HG03565 (cell line): Measurements from ENCODE around the gene COL15A1.

Experiments used
- ATAC-seq: cut with Tn5 transposase; IDR thresholded peaks from one replicate; pipeline ENCODE4 v1.9.1; 2021; ENCODE audit warnings: mild to moderate bottlenecking, moderate library complexity; ENCODE audit not compliant: unreplicated experiment

The COL15A1 gene

GRCh38 chr9:99030610-99031109 is 87.0 kb downstream of the COL15A1 start:
- ATAC-seq, result no peak

DNA sequence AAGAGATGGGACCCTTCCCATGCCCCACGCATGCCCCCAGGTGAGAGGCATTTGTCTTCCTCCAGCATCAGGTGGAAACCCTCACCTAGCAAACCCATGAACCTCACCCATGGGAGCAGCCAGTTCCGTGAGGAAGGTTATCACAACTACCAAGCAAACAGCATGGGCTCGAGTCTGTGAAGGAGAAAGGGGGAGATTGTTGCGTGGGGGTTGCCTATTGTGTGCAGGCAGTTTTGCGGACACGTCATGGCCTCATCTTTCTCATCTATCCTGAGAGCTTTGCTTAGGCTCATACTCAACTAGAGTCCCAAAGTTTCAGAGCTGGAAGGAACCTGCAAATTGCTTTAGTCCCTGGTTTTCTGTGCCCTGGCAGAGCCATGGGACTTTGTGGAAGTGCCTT is 87.6 kb downstream of the COL15A1 start:
- no peak for ATAC-seq

GRCh38 chr9:99031994-99032393 is 88.3 kb downstream of the COL15A1 start:
- ATAC-seq, result no peak

DNA sequence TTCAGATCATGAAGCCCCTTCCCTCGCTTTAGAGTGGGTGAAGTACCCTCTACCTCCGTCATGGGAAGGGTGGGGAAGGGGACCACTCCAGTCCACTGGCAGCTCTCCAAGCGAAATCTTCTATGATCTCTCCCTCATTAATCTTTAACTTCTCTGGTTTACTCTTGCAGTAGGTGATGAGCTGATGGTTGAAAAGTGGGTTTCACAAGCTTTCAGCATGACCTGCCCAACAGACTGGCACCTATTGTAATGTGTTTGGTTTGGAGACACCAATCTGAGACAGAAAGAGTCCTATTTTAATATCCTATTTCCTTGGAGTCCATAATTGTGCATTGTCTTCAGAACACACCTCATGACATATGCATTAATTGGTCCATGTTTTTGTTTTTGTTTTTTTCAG is 90.4 kb downstream of the COL15A1 start:
- ATAC-seq, result no peak

DNA sequence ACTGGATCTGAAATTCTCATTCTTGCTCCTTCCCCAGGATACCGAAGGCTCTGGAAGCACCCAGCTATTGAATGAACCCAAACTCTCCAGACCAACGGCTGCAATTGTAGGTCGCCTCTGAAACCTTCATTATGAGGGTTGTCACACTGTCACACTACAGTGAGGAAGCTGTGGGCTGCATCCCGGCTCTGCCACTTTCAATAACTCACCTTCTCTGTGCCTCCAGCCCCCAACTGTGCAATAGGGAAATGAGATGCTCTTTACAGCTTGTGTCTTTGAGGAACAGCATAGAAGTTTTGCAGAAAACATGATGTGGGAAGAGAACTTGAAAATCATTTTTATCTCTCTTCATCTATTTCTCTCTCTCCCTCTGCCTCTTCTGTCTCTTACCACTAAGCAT is 91.6 kb downstream of the COL15A1 start:
- ATAC-seq, result no peak

GRCh38 chr9:99037769-99038483 is 94.2 kb downstream of the COL15A1 start:
- no peak for ATAC-seq

DNA sequence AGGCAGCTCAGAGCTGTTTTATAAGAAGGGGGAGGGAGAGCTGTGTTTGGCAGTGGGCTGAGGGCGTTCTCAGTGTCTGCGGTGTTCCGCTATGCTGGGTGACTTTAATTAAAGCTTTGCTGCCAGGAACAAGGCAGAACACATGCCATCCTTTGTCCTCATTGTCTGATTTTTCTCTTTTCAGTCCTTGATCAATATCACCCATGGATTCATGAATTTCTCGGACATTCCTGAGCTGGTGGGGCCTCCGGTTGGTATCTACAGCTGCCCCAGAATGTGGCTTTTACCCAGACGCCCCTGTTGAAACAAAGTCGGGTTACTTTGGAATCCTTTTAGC is 94.7 kb downstream of the COL15A1 start:
- no peak for ATAC-seq

DNA sequence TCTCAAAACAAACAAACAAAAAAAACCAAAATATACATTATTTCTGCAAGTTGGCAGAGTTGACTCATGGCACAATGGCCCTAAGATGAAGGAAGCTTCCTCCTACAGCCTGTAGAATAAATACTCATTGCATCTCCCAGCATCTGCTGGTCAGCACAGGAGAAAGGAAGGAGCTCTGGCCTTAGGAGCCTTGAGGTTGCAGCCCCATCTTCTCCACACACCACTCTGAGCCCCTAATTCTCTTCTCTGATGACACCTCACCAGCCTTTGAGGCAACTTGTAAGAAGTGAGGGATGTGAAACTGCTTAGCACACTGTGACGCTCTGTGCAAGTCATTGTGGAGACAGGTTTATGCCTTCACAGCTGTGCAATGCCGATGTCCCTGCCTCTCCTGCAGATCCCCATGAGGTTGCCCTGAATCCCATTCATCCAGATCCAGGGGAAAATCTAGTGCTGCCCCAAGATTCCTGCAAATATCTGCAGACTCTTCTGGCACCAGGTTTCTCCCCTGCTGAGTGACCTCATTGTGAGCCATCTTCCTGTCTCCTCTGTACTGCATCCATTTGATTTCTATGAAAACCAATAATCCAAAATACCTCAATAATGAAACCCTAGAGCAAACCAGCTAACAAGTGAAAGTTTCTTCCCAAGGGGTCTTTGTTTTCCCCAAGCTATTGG is 95.9 kb downstream of the COL15A1 start:
- no peak for ATAC-seq

- ATAC-seq, result no peak
These were observed 96.7 kb downstream of the COL15A1 start for GRCh38 chr9:99040251-99040900.

DNA sequence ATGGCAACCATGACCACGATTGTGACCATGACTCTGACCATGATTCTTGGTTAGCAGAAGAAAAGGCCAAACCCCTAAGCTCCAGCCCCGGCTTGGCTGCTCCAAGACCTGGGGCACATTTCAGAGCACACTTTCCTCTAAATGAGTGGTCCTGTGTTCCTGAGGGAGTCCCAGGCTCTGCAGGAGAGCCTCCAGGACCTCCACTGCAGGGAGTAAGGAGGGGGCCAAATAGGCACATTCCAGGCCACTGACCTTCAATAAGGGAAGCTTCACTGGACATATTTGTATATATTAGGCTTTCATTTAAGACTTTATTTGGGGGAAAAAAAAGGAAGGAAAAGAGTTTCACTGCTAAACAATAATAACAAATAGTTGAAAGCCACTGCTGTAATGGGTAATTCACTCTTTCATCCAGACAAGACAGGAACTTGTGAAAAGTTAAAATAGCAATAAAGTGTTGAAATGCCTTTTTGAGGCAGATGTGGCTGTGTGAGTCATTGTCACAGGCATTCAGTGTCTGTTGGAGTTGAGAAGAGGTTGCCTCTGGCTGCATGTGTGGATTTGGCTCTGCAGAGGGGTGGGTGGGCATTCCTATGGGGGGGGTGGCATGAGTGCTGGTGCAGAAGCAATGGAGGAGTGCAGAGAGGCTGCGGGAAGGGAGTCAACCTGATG is 97.3 kb downstream of the COL15A1 start:
- no peak for ATAC-seq

DNA sequence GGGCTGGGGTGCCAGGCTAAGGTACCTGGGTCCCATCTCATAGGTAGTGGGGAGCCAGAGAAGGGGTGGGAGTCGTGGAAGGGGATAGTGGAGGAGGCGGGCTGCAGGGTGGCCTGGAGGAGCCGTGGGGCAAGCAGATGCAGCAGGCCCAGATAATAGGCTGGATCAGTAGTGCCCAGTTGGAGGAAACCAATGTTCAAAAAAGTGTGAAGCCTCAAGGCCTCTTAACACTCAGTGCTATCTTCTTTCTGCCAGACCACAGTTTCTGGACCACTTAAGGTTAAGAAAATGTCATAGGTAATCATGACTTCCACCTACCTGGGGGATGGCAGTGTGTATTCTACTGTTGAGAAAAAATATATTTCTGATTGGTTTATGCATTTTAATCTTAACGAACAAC is 97.9 kb downstream of the COL15A1 start:
- no peak for ATAC-seq

- no peak for ATAC-seq
These were observed 98.9 kb downstream of the COL15A1 start for GRCh38 chr9:99042620-99043019.

DNA sequence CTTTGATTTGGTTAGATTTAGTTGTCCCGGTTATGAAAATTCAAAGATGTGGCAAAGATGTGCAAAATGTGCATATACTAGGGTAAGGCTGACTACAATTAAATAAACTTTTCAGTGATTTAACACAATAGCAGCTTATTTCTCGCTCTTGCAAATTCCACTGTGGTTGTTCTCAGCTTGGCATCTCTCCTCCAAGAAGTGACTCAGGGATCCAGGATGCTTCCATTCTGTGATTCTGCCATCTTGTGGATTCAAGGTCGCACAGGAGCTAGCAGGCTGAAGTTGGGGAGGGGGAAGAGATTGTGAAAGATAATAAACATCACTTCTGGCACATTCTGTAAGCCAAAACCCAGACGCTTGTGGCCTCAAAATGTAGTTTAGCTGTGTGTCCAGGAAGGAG is 101.1 kb downstream of the COL15A1 start:
- no peak for ATAC-seq

DNA sequence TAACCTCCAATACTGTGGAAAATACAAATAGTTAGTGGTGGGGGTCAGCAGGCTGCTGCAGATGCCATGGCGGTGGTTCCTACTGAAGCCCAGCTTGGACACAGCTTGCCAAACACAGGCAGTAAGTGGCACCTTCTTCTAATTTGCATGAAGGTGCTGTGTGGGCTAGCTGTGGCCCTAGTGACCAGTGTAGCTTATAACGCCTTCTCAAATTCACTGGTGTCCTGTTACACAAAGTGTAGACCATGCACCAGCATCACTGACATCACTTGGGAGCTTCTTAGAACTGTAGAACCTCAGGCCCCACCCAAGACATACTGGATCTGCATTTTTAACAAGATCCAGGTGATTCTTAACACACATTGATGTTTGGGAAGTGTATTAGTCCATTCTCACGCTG is 102.4 kb downstream of the COL15A1 start:
- ATAC-seq, result no peak

DNA sequence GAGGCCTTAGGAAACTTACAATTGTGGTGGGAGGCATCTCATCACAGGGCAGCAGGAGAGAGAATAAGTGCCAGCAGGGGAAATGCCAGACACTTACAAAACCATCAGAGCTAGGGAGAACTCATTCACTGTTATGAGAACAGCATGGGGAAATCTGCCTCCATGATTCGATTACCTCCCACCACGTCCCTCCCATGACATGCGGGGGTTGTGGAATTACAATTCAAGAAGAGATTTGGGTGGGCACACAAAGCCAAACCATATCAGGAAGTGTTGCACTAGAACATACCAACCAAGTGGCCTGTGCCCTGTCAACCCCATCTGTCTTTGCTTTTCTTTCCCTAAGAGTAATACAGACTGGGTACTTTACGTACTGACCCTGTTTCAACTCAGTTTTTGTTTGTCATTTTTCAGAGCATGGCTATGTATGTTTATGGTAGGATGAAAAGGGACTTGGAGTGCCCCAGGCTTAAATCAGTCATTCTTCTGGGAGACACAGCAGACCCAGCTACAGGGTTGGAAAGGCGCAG is 102.9 kb downstream of the COL15A1 start:
- ATAC-seq, result no peak

DNA sequence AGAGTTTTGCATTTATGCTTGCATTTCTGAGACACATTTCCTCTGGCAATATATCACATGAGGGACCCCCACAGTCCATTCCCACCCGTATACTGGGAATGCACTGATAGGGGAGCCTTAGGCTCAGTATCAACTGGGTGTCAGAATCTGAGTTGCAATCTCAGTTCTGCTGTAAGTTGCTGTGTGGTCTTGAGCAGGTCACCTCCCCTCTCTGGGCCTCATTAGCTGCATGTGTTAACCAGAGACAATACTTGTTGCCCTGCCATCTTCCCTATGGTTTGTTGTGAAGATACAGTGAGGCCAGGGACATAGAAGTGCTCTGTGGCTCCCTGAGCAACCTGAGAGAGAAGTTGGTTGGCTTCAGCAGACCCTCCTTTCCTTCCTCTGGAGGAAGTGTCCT is 105.5 kb downstream of the COL15A1 start:
- no peak for ATAC-seq

DNA sequence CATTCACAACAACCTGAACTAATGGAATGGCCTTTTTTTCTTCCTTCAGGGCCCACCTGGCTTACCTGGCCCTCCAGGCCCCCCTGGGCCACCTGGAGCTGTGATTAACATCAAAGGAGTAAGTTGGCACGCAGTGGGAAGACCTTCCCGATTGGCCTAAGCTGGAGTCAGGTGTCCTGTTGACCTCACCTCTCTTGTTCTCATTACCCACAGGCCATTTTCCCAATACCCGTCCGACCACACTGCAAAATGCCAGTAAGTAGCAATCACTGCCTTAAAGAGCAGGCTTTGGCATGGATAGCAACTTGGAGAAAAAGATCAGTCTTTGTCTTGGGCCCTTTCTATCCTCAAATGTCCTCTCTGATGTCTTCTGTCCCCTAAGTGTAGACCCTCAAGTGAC is 105.9 kb downstream of the COL15A1 start:
- ATAC-seq, result no peak

- ATAC-seq, result no peak
These were observed 106.7 kb downstream of the COL15A1 start for GRCh38 chr9:99050292-99050911.

GRCh38 chr9:99050924-99051323 is 107.2 kb downstream of the COL15A1 start:
- ATAC-seq, result no peak

- no peak for ATAC-seq
These were observed 107.7 kb downstream of the COL15A1 start for GRCh38 chr9:99051406-99051805.

- ATAC-seq, result no peak
These were observed 108.1 kb downstream of the COL15A1 start for GRCh38 chr9:99051851-99052250.
